ENCODE measurements around the gene FZR1. TPM values are rescaled to one million over a fixed set of nuclear protein-coding genes. Genes with fewer than 3 reads are reported as not detected.

FZR1 gene
- total RNA-seq, 1 experiment from 2014 or later = 59.1 TPM

GRCh38 chr19:3478409-3479176 is 27.5 kb upstream of the FZR1 start:
- BruUV-seq (replicated peaks) = no TSS peak

GRCh38 chr19:3479177-3479833 is 26.8 kb upstream of the FZR1 start:
- Mint-ChIP-seq H3K9me3 (ENCODE audit: unreplicated experiment) (no peaks in the 10 kb centered on the region), H3K4me3 (ENCODE audit: unreplicated experiment) (no peak overlapping the region)
- POLR2A ChIA-PET = no interaction called here

More at GRCh38 chr19:3478409-3479176, 27.5 kb upstream of the FZR1 start:
- Histone ChIP-seq H3K9me3 (no peaks in the 10 kb centered on the region), H3K36me3 (ENCODE audit: control insufficient read depth, insufficient read depth, low read length) (no peaks in the 10 kb centered on the region), H3K4me1 (peaks cover 38% of the 10 kb centered on the region), H3K4me3 (ENCODE audit: low read depth, low read length) (no peak overlapping the region), H3K27me3 (replicated peaks; ENCODE audit: control insufficient read depth, insufficient read depth, low read length) (no peaks in the 10 kb centered on the region)
- H3K27me3 Mint-ChIP-seq (ENCODE audit: insufficient read depth, unreplicated experiment) = no peaks in the 10 kb centered on the region
- H3K4me3 Mint-ChIP-seq (ENCODE audit: unreplicated experiment) = no peak overlapping the region
- H3K27ac Mint-ChIP-seq (ENCODE audit: unreplicated experiment) = no peak overlapping the region
- no peak for DNase-seq
- peaks cover 5% of the 10 kb centered on the region for H3K4me1 Mint-ChIP-seq (ENCODE audit: low read depth, unreplicated experiment)
- TF ChIP-seq CTCF (IDR thresholded peaks at IDR 0.05; ENCODE audit: insufficient read depth in 1 of 2, low read depth in 1 of 2, low read length in 1 of 2, severe bottlenecking in 1 of 2, unreplicated experiment in 1 of 2) = no peak
- intact Hi-C loops (cut with micrococcal nuclease; ENCODE audit: unreplicated experiment) = no loop called here
- ChIA-PET CTCF (no interaction called here), POLR2A (no interaction called here)
- H3K36me3 Mint-ChIP-seq (ENCODE audit: insufficient read depth, unreplicated experiment) = peaks cover 6% of the 10 kb centered on the region
- H3K9me3 Mint-ChIP-seq (ENCODE audit: unreplicated experiment) = no peaks in the 10 kb centered on the region

More at GRCh38 chr19:3479177-3479833, 26.8 kb upstream of the FZR1 start:
- H3K27ac Mint-ChIP-seq (ENCODE audit: unreplicated experiment) = no peak overlapping the region
- TF ChIP-seq CTCF (IDR thresholded peaks at IDR 0.05; ENCODE audit: insufficient read depth in 1 of 2, low read depth in 1 of 2, low read length in 1 of 2, severe bottlenecking in 1 of 2, unreplicated experiment in 1 of 2) = no peak
- no peaks in the 10 kb centered on the region for H3K27me3 ChIP-seq (replicated peaks; ENCODE audit: control insufficient read depth, insufficient read depth, low read length)
- H3K36me3 ChIP-seq (ENCODE audit: control insufficient read depth, insufficient read depth, low read length) = no peaks in the 10 kb centered on the region
- intact Hi-C loops (cut with micrococcal nuclease; ENCODE audit: unreplicated experiment) = no loop called here
- peaks cover 6% of the 10 kb centered on the region for H3K36me3 Mint-ChIP-seq (ENCODE audit: insufficient read depth, unreplicated experiment)
- H3K4me1 Mint-ChIP-seq (ENCODE audit: low read depth, unreplicated experiment) = peaks cover 5% of the 10 kb centered on the region
- BruUV-seq (replicated peaks) = no TSS peak
- no peaks in the 10 kb centered on the region for H3K27me3 Mint-ChIP-seq (ENCODE audit: insufficient read depth, unreplicated experiment)
- H3K9me3 ChIP-seq = no peaks in the 10 kb centered on the region
- H3K4me3 ChIP-seq (ENCODE audit: low read depth, low read length) = no peak overlapping the region
- CTCF ChIA-PET = interaction anchor here (0.7 kb wide), 2 partner anchors 13 to 50 kb away, joined by 3 to 12 read pairs; no protein-coding TSS in a partner anchor
- H3K4me1 ChIP-seq = peaks cover 31% of the 10 kb centered on the region
- no peak for DNase-seq

All from Caco-2 (cell line).